WERI-Rb-1 (cell line): ENCODE results near the gene MACC1.
"Not testable (repeated sequence)": the region's sequence is repeated elsewhere in the genome, so short reads cannot be mapped to it uniquely, and the experiment has no call there.

Experiments
- DNase-seq: peaks from one replicate; pipeline ENCODE4 v3.0.0-alpha.2; 2020
- H3K27ac ChIP-seq: fragments of 250-450 bp; sonication (Bioruptor Pico); 2 replicates; pipeline ENCODE4 v1.5.1; 2020; ENCODE audit warnings: mild to moderate bottlenecking, moderate library complexity
- H3K27me3 ChIP-seq: fragments of 250-450 bp; sonication (Bioruptor Pico); 2 replicates; pipeline ENCODE4 v1.5.1; 2021; ENCODE audit warnings: mild to moderate bottlenecking, low read depth, moderate library complexity; ENCODE audit not compliant: insufficient read depth, severe bottlenecking
- H3K36me3 ChIP-seq: fragments of 250-450 bp; sonication (Bioruptor Pico); 2 replicates; pipeline ENCODE4 v1.5.1; 2020; ENCODE audit warnings: mild to moderate bottlenecking, moderate library complexity
- H3K4me3 ChIP-seq: 2 replicates; pipeline ENCODE4 v1.5.1; 2011; ENCODE audit warnings: low read depth, mild to moderate bottlenecking, control low read depth, low read length
- H3K9me3 ChIP-seq: fragments of 250-450 bp; sonication (Bioruptor Pico); 2 replicates; pipeline ENCODE4 v1.5.1; 2021; ENCODE audit warnings: mild to moderate bottlenecking, moderate library complexity; ENCODE audit not compliant: severe bottlenecking
- TF ChIP-seq, protein P1 (sequence below): IDR thresholded peaks from 2 replicates; pipeline ENCODE4 v1.5.1; 2011; ENCODE audit warnings: low read depth, mild to moderate bottlenecking, control low read depth, inconsistent platforms, low read length

Gene MACC1

DNA sequence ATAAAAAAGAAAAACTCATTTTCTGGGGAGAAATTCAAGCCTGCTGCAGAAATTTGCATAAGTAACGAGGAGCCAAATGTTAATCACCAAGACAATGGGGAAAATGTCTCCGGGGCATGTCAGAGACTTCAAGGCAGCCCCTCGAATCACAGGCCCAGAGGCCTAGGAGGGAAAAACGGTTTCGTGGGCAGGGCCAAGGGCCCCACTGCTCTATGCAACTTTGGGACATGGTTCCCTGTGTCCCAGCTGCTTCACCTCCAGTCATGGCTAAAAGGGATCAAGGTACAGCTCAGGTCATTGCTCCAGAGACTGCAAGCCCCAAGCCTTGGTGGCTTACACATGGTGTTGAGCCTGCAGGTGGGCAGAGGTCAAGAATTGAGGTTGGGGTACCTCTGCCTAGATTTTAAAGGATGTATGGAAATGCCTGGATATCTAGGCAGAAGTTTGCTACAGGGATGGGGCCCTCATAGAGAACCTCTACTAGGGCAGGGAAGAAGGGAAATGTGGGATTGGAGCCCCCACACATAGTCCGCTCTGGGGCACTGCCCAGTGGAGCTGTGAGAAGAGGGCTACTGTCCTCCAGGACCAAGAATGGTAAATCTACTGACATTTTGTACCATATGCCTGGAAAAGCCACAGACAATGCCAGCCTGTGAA lies 8.4 kb downstream of the MACC1 start:
- Histone ChIP-seq H3K27me3 (no peaks in the 10 kb centered on the region), H3K9me3 (peaks cover 15% of the 10 kb centered on the region), H3K4me3 (no peak overlapping the region), H3K27ac (no peak overlapping the region), H3K36me3 (no peaks in the 10 kb centered on the region)
- TF ChIP-seq, protein P1, sequence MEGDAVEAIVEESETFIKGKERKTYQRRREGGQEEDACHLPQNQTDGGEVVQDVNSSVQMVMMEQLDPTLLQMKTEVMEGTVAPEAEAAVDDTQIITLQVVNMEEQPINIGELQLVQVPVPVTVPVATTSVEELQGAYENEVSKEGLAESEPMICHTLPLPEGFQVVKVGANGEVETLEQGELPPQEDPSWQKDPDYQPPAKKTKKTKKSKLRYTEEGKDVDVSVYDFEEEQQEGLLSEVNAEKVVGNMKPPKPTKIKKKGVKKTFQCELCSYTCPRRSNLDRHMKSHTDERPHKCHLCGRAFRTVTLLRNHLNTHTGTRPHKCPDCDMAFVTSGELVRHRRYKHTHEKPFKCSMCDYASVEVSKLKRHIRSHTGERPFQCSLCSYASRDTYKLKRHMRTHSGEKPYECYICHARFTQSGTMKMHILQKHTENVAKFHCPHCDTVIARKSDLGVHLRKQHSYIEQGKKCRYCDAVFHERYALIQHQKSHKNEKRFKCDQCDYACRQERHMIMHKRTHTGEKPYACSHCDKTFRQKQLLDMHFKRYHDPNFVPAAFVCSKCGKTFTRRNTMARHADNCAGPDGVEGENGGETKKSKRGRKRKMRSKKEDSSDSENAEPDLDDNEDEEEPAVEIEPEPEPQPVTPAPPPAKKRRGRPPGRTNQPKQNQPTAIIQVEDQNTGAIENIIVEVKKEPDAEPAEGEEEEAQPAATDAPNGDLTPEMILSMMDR = no peak
- DNase-seq = no peak

DNA sequence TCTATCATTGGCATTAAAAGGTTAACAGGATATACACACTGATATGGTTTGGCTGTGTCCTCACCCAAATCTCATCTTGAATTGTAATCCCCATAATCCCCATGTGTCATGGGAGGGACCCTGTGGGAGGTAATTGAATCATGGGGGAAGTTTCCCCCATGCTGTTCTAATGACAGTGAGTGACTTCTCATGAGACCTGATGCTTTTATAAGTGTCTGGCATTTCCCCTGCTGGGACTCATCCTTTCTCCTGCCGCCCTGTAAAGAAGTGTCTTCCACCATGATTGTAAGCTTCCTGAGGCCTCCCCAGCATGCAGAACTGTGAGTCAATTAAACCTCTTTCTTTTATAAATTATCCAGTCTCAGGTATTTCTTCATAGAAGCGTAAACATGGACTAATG lies 9.4 kb downstream of the MACC1 start:
- H3K36me3 ChIP-seq, H3K4me3 ChIP-seq, DNase-seq, H3K27me3 ChIP-seq, H3K27ac ChIP-seq: not testable (repeated sequence)
- H3K9me3 ChIP-seq = peaks cover 12% of the 10 kb centered on the region

DNA sequence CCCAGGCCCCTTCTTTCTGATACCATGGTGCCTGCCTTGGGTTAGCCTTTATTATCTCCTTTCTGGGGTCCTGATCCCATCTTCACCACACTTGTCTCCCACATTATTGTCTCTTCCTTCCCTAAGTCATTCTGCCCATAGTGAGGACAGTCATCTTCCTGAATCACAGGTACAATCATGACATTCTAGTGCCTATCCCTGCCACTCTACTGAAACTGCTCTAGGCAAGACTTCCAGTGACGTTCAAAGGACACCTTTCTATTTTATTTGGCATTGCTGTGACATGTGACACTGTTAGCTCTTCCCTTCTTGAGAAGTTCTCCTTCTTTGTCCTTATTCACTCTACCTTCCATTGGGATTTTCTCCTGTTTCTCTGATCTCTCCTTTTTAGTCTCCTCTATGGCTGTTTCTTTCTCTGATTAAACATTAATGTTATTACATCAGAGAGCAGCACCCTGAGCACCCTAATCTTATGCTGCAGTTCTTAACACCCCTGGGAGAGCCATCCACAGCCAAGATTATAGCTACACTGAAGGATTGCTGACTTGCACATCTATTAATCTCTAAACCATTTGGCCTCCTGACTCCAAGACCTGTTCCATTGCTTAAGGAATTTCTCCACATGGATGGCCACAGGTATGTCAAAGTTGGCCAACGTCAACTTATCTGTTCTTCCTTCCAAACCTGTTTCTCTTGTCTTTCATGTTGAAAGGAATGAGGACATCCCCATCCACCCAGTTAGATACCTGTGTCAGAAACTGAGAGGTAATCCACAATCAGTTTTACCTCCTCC lies 10.9 kb downstream of the MACC1 start:
- H3K9me3 ChIP-seq = peaks cover 12% of the 10 kb centered on the region
- no peak for DNase-seq
- no peaks in the 10 kb centered on the region for H3K27me3 ChIP-seq
- no peak overlapping the region for H3K4me3 ChIP-seq
- no peak overlapping the region for H3K27ac ChIP-seq
- no peaks in the 10 kb centered on the region for H3K36me3 ChIP-seq
- TF ChIP-seq, protein P1 = no peak

DNA sequence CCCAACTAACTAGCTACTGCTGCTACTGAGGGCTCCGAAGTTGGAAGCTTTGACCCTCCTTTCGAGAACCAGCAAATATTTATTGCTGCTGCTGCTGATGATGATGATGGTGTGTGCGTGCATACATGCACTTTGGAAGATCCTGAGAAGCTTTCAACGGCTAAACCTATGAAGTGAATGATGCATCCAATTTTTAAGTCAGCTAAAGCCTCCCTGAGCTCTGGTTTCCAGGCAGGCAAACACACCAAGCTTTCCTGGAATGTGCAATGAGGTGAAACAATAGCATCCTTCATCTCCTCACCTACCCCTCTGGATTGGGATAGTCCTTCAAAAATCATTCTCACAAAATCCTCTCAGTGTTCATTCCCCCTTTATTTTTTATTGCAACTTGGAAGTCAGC lies 13.9 kb downstream of the MACC1 start:
- H3K27me3 ChIP-seq = no peaks in the 10 kb centered on the region
- H3K36me3 ChIP-seq = no peaks in the 10 kb centered on the region
- H3K4me3 ChIP-seq = no peak overlapping the region
- H3K9me3 ChIP-seq = peaks cover 4% of the 10 kb centered on the region
- no peak for DNase-seq
- TF ChIP-seq, protein P1 = no peak
- no peak overlapping the region for H3K27ac ChIP-seq

DNA sequence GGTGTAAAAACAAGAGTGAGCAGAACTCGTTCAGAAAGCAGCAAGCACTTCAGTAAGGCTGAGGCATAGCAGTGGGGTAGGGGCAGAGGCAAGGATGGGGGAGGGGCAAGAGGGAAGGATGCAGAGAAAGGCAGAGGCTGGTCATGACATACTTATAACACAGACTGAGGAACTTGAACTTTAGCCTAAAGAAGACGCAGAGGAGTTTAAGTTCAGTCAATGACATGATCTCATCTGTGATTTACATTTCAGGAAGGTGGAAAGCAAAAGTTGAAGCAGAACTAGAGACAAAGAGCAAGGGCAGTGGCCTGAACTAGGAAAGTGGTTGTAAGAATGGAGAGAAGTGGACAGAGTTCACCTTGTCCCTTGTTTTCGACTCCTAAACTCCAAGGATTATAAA lies 15.8 kb downstream of the MACC1 start:
- Histone ChIP-seq H3K4me3 (no peak overlapping the region), H3K27me3 (no peaks in the 10 kb centered on the region), H3K27ac (no peak overlapping the region), H3K9me3 (no peaks in the 10 kb centered on the region), H3K36me3 (no peaks in the 10 kb centered on the region)
- no peak for DNase-seq
- TF ChIP-seq, protein P1 = no peak

DNA sequence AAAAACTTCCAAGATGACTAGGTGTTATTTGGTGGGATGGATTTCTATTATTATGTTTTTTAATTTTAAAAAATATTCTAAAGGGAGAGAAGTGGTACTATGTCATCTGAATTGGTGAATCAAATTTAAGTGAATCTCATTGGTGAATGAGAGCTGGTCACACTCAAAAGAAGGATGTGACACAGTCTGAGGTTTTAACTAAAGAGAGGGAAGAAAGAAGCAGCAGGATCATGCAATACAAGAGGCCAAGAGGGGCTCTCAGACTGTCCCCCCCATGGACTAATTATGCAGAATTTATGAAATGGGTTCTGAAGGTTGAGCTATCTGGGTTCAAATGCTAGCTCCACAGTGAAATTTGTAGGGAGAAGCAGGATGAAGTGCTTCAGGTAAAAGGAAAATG lies 16.2 kb downstream of the MACC1 start:
- no peak for DNase-seq
- H3K27me3 ChIP-seq = no peaks in the 10 kb centered on the region
- TF ChIP-seq, protein P1 = no peak
- H3K27ac ChIP-seq = no peak overlapping the region
- H3K4me3 ChIP-seq = no peak overlapping the region
- H3K36me3 ChIP-seq = no peaks in the 10 kb centered on the region
- no peaks in the 10 kb centered on the region for H3K9me3 ChIP-seq
